IPS-NIHi7 (cell line): Measurements from ENCODE around the gene NASP.
"Not testable (repeated sequence)": the region's sequence is repeated elsewhere in the genome, so short reads cannot be mapped to it uniquely, and the experiment has no call there.

Source experiments
- DNase-seq: peaks from one replicate; pipeline ENCODE4 v3.0.0; 2012; ENCODE audit warnings: mixed read lengths; ENCODE audit errors: extremely low spot score

Gene NASP

GRCh38 chr1:45569571-45569961, 14.3 kb upstream of the NASP start:
- no peak for DNase-seq

- peak; percentile 76 for DNase-seq
Observed at GRCh38 chr1:45569962-45570581, 13.8 kb upstream of the NASP start.

- no peak for DNase-seq
Observed at GRCh38 chr1:45570631-45571030, 13.2 kb upstream of the NASP start.

GRCh38 chr1:45573231-45573804, 10.5 kb upstream of the NASP start:
- DNase-seq: no peak

- no peak for DNase-seq
Observed at GRCh38 chr1:45574105-45574626, 9.7 kb upstream of the NASP start.

- peak; percentile 100 for DNase-seq
Observed at GRCh38 chr1:45583264-45583665, 576 bp upstream of the NASP start.

GRCh38 chr1:45584351-45585109, 689 bp downstream of the NASP start:
- peak; percentile 94 for DNase-seq

GRCh38 chr1:45585110-45585426, 1.2 kb downstream of the NASP start:
- no peak for DNase-seq

- DNase-seq: no peak
Observed at GRCh38 chr1:45585496-45586075, 1.7 kb downstream of the NASP start.

- DNase-seq: no peak
Observed at GRCh38 chr1:45586769-45587168, 2.9 kb downstream of the NASP start.

GRCh38 chr1:45589861-45590260, 6.0 kb downstream of the NASP start:
- no peak for DNase-seq

- DNase-seq: no peak
Observed at GRCh38 chr1:45594412-45594811, 10.6 kb downstream of the NASP start.

GRCh38 chr1:45596765-45597164, 12.9 kb downstream of the NASP start:
- DNase-seq: not testable (repeated sequence)

GRCh38 chr1:45604239-45604638, 20.4 kb downstream of the NASP start:
- no peak for DNase-seq

- DNase-seq: no peak
Observed at GRCh38 chr1:45607404-45608074, 23.7 kb downstream of the NASP start.

GRCh38 chr1:45608175-45609156, 24.6 kb downstream of the NASP start:
- no peak for DNase-seq

- no peak for DNase-seq
Observed at GRCh38 chr1:45610589-45611226, 26.9 kb downstream of the NASP start.

- no peak for DNase-seq
Observed at GRCh38 chr1:45612941-45613579, 29.2 kb downstream of the NASP start.

- no peak for DNase-seq
Observed at GRCh38 chr1:45615885-45616284, 32.0 kb downstream of the NASP start.

GRCh38 chr1:45617618-45618017, 33.8 kb downstream of the NASP start:
- no peak for DNase-seq
